Measurements from ENCODE around the gene TMEM88.

GRCh38 chr17:7893187-7893880, 38.5 kb downstream of the TMEM88 start:
- TF ChIP-seq CTCF (IDR thresholded peaks at IDR 0.05) (no peak), EZH2 (IDR thresholded peaks at IDR 0.05) (no peak)

All from neural progenitor cell (in vitro differentiated cells).